ENCODE results near the gene VPS35L.

VPS35L gene

DNA sequence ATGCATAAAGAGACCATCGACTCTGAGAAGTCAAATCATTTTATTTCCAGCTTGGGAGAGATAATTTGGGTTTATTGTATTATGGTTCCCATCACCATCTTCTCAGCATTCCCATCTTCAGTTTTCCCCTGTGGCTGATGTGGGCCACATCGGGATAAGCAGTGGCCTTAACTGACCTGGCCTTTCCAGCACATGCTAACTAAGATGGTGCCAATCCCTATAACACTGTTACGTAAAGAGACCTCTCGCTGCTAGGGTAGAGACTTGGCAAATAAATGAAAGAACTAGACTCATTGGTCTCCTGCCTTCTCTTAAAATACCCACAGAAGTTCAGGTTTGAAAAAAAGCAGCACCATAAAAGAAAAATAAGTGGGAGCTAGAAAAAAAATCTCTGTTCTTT, 49.4 kb downstream of the VPS35L start:
- Histone ChIP-seq H3K36me3 (ENCODE audit: control insufficient read depth, insufficient read depth, low read length) (peaks cover 4% of the 10 kb centered on the region), H3K9ac (ENCODE audit: low read depth, low read length) (no peak overlapping the region), H3K27me3 (ENCODE audit: control insufficient read depth, insufficient read depth, low read length) (no peaks in the 10 kb centered on the region), H3K9me3 (ENCODE audit: control insufficient read depth, insufficient read depth, low read length) (no peaks in the 10 kb centered on the region), H3K4me3 (ENCODE audit: low read depth, low read length) (no peak overlapping the region), H3K4me1 (ENCODE audit: control insufficient read depth, insufficient read depth, low read length) (peaks cover 2% of the 10 kb centered on the region)

DNA sequence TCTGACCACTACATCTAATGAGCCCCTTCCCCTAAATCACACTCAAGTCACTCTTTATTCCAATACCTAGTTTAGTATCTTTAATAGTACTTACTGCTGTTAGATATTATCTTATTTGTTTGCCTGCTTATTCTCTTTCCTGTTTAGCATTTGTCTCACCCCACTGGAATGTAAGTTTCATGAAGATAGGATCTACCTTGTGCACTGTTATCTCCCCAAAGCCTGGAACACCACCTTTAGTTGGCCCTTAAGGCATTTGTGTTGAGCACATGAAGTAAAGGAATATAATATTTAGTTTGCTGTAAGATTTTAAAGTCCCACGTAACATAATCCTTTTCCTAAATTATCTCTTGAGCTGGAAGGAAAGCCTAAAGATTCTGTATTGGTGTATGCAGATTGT, 50.2 kb downstream of the VPS35L start:
- Histone ChIP-seq H3K4me3 (ENCODE audit: low read depth, low read length) (no peak overlapping the region), H3K4me1 (ENCODE audit: control insufficient read depth, insufficient read depth, low read length) (peaks cover 2% of the 10 kb centered on the region), H3K27me3 (ENCODE audit: control insufficient read depth, insufficient read depth, low read length) (no peaks in the 10 kb centered on the region), H3K9me3 (ENCODE audit: control insufficient read depth, insufficient read depth, low read length) (no peaks in the 10 kb centered on the region), H3K9ac (ENCODE audit: low read depth, low read length) (no peak overlapping the region), H3K36me3 (ENCODE audit: control insufficient read depth, insufficient read depth, low read length) (peaks cover 4% of the 10 kb centered on the region)

- H3K9ac ChIP-seq (ENCODE audit: low read depth, low read length) = no peak overlapping the region
Observed at GRCh38 chr16:19607616-19608280, 52.2 kb downstream of the VPS35L start.

GRCh38 chr16:19609359-19609758, 53.9 kb downstream of the VPS35L start:
- H3K9me3 ChIP-seq (ENCODE audit: control insufficient read depth, insufficient read depth, low read length) = no peaks in the 10 kb centered on the region
- no peaks in the 10 kb centered on the region for H3K4me1 ChIP-seq (ENCODE audit: control insufficient read depth, insufficient read depth, low read length)
- no peak overlapping the region for H3K9ac ChIP-seq (ENCODE audit: low read depth, low read length)
- peaks cover 9% of the 10 kb centered on the region for H3K36me3 ChIP-seq (ENCODE audit: control insufficient read depth, insufficient read depth, low read length)
- H3K4me3 ChIP-seq (ENCODE audit: low read depth, low read length) = no peak overlapping the region
- no peaks in the 10 kb centered on the region for H3K27me3 ChIP-seq (ENCODE audit: control insufficient read depth, insufficient read depth, low read length)

More at GRCh38 chr16:19607616-19608280, 52.2 kb downstream of the VPS35L start:
- Histone ChIP-seq H3K4me1 (ENCODE audit: control insufficient read depth, insufficient read depth, low read length) (no peaks in the 10 kb centered on the region), H3K27me3 (ENCODE audit: control insufficient read depth, insufficient read depth, low read length) (no peaks in the 10 kb centered on the region), H3K4me3 (ENCODE audit: low read depth, low read length) (no peak overlapping the region), H3K9me3 (ENCODE audit: control insufficient read depth, insufficient read depth, low read length) (no peaks in the 10 kb centered on the region), H3K36me3 (ENCODE audit: control insufficient read depth, insufficient read depth, low read length) (peaks cover 9% of the 10 kb centered on the region)

- Histone ChIP-seq H3K27me3 (ENCODE audit: control insufficient read depth, insufficient read depth, low read length) (no peaks in the 10 kb centered on the region), H3K4me3 (ENCODE audit: low read depth, low read length) (no peak overlapping the region), H3K9ac (ENCODE audit: low read depth, low read length) (no peak overlapping the region), H3K36me3 (ENCODE audit: control insufficient read depth, insufficient read depth, low read length) (peaks cover 9% of the 10 kb centered on the region), H3K9me3 (ENCODE audit: control insufficient read depth, insufficient read depth, low read length) (no peaks in the 10 kb centered on the region), H3K4me1 (ENCODE audit: control insufficient read depth, insufficient read depth, low read length) (no peaks in the 10 kb centered on the region)
Observed at GRCh38 chr16:19610200-19610599, 54.7 kb downstream of the VPS35L start.

- Histone ChIP-seq H3K36me3 (ENCODE audit: control insufficient read depth, insufficient read depth, low read length) (peaks cover 7% of the 10 kb centered on the region), H3K9me3 (ENCODE audit: control insufficient read depth, insufficient read depth, low read length) (no peaks in the 10 kb centered on the region), H3K4me3 (ENCODE audit: low read depth, low read length) (no peak overlapping the region), H3K27me3 (ENCODE audit: control insufficient read depth, insufficient read depth, low read length) (no peaks in the 10 kb centered on the region), H3K9ac (ENCODE audit: low read depth, low read length) (no peak overlapping the region), H3K4me1 (ENCODE audit: control insufficient read depth, insufficient read depth, low read length) (no peaks in the 10 kb centered on the region)
Observed at GRCh38 chr16:19613834-19614233, 58.3 kb downstream of the VPS35L start.

DNA sequence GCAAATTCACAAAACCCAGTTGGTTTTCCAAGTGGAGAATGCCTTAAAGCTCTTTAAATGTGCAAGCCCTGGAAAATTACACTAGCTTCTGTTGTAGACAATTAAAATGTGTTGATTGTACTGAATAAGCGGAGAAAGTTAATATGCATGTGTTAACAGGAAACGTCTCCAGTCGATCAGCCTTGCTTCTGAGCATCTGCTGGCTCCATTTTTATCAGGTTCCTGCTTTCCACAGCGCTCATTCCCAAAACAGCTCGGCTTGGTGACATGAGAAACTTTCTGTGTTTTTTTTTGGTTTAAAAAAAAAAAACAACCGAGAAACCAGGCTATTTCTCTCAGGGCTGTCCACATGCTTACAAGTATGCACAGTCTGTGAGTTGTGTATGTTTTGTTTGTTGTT, 60.7 kb downstream of the VPS35L start:
- H3K9me3 ChIP-seq (ENCODE audit: control insufficient read depth, insufficient read depth, low read length) = no peaks in the 10 kb centered on the region
- no peaks in the 10 kb centered on the region for H3K27me3 ChIP-seq (ENCODE audit: control insufficient read depth, insufficient read depth, low read length)
- H3K9ac ChIP-seq (ENCODE audit: low read depth, low read length) = no peak overlapping the region
- H3K36me3 ChIP-seq (ENCODE audit: control insufficient read depth, insufficient read depth, low read length) = peaks cover 7% of the 10 kb centered on the region
- H3K4me3 ChIP-seq (ENCODE audit: low read depth, low read length) = no peak overlapping the region
- H3K4me1 ChIP-seq (ENCODE audit: control insufficient read depth, insufficient read depth, low read length) = no peaks in the 10 kb centered on the region

- no peak overlapping the region for H3K4me3 ChIP-seq (ENCODE audit: low read depth, low read length)
- no peaks in the 10 kb centered on the region for H3K9me3 ChIP-seq (ENCODE audit: control insufficient read depth, insufficient read depth, low read length)
- no peaks in the 10 kb centered on the region for H3K27me3 ChIP-seq (ENCODE audit: control insufficient read depth, insufficient read depth, low read length)
- H3K9ac ChIP-seq (ENCODE audit: low read depth, low read length) = no peak overlapping the region
- H3K36me3 ChIP-seq (ENCODE audit: control insufficient read depth, insufficient read depth, low read length) = peaks cover 2% of the 10 kb centered on the region
- H3K4me1 ChIP-seq (ENCODE audit: control insufficient read depth, insufficient read depth, low read length) = no peaks in the 10 kb centered on the region
Observed at GRCh38 chr16:19618876-19619275, 63.4 kb downstream of the VPS35L start.

- Histone ChIP-seq H3K36me3 (ENCODE audit: control insufficient read depth, insufficient read depth, low read length) (peaks cover 8% of the 10 kb centered on the region), H3K9ac (ENCODE audit: low read depth, low read length) (no peak overlapping the region), H3K4me1 (ENCODE audit: control insufficient read depth, insufficient read depth, low read length) (no peaks in the 10 kb centered on the region), H3K27me3 (ENCODE audit: control insufficient read depth, insufficient read depth, low read length) (no peaks in the 10 kb centered on the region), H3K4me3 (ENCODE audit: low read depth, low read length) (no peak overlapping the region), H3K9me3 (ENCODE audit: control insufficient read depth, insufficient read depth, low read length) (no peaks in the 10 kb centered on the region)
Observed at GRCh38 chr16:19621445-19621844, 65.9 kb downstream of the VPS35L start.

GRCh38 chr16:19625039-19625438, 69.5 kb downstream of the VPS35L start:
- Histone ChIP-seq H3K9me3 (ENCODE audit: control insufficient read depth, insufficient read depth, low read length) (no peaks in the 10 kb centered on the region), H3K27me3 (ENCODE audit: control insufficient read depth, insufficient read depth, low read length) (no peaks in the 10 kb centered on the region), H3K9ac (ENCODE audit: low read depth, low read length) (no peak overlapping the region), H3K4me3 (ENCODE audit: low read depth, low read length) (no peak overlapping the region), H3K36me3 (ENCODE audit: control insufficient read depth, insufficient read depth, low read length) (peaks cover 5% of the 10 kb centered on the region), H3K4me1 (ENCODE audit: control insufficient read depth, insufficient read depth, low read length) (no peaks in the 10 kb centered on the region)

- no peaks in the 10 kb centered on the region for H3K9me3 ChIP-seq (ENCODE audit: control insufficient read depth, insufficient read depth, low read length)
- H3K27me3 ChIP-seq (ENCODE audit: control insufficient read depth, insufficient read depth, low read length) = no peaks in the 10 kb centered on the region
- H3K36me3 ChIP-seq (ENCODE audit: control insufficient read depth, insufficient read depth, low read length) = peaks cover 8% of the 10 kb centered on the region
- no peak overlapping the region for H3K4me3 ChIP-seq (ENCODE audit: low read depth, low read length)
- no peak overlapping the region for H3K9ac ChIP-seq (ENCODE audit: low read depth, low read length)
- no peaks in the 10 kb centered on the region for H3K4me1 ChIP-seq (ENCODE audit: control insufficient read depth, insufficient read depth, low read length)
Observed at GRCh38 chr16:19636436-19637267, 81.1 kb downstream of the VPS35L start.

- no peaks in the 10 kb centered on the region for H3K27me3 ChIP-seq (ENCODE audit: control insufficient read depth, insufficient read depth, low read length)
- no peak overlapping the region for H3K9ac ChIP-seq (ENCODE audit: low read depth, low read length)
- no peak overlapping the region for H3K4me3 ChIP-seq (ENCODE audit: low read depth, low read length)
- no peaks in the 10 kb centered on the region for H3K36me3 ChIP-seq (ENCODE audit: control insufficient read depth, insufficient read depth, low read length)
- no peaks in the 10 kb centered on the region for H3K9me3 ChIP-seq (ENCODE audit: control insufficient read depth, insufficient read depth, low read length)
- H3K4me1 ChIP-seq (ENCODE audit: control insufficient read depth, insufficient read depth, low read length) = peaks cover 2% of the 10 kb centered on the region
Observed at GRCh38 chr16:19639986-19640421, 84.5 kb downstream of the VPS35L start.
